Suppressor macrophage treated with lipopolysaccharide for 4 hours (primary cell): Measurements from ENCODE around the gene WDR46.
A peak's percentile ranks its signal among the peaks of the same experiment; 100 is the strongest.

ENCODE experiments used
- DNase-seq: peaks from one replicate; pipeline ENCODE4 v3.0.0-alpha.2; 2020

Gene WDR46

DNA sequence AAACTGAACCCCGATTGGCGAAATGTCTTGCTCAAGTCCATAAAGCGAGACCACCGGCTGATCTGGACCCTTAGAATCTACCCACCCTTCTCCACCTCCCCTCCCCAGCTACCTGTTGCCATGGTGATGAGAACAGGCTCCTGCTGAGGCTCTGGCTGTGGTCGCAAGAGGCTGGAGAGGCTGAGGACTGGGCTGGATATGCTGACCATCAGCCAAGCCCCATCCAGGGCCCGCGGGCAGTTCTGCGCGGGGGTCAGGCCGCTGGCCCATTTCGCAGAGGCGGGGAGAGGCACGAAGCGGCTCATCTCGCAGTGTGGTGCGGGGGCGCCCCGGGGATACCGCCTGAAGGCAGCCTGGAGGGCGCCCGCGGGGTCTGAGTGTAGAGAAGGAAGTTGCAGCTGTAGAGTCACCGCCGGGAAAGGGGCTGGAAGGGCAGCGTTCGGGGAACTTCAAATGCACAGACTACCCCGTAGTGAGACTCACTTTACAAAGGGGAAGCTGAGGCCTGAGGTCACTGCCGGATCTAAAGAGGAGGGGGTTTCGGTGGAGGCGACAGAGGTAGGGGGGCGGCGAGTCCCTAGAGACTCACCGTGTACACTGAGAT lies 24.2 kb upstream of the WDR46 start:
- DNase-seq, result peak; percentile 87

DNA sequence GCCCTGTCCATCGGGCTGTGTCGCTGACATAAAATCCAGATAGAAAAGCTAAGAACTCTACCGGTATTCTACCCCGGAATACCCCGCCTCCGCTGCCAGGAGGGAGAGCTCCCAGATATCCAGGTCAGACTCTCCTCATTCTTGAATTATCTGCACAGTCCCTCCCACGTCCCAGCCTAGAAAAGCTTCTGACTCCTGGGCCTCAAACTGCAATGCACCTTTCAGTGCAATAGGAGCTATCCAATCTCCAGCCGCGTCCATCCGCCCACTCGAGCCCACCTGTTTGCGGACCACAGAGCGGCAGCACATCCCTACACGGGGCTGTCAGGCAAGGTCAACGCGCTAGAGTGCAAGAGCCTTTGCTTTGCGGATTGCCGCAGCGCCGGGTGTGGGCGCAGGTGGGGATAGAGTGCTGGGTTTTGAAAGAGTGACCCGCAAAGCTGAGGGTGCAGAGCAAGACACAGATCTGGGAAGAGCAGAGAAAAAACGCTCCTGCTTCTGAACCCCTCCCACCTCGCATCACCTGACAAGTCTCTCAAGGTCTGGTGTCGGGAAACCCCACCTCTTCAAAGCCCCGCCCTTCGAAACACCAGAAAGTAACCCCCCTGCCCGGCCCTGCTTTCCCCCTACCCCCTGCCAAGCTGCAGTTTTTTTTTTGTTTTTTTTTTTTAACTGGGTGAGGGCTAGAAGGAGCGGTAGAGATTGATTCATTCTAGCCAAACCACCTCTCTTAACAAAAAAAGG lies 23.5 kb upstream of the WDR46 start:
- peak; percentile 68 for DNase-seq

DNA sequence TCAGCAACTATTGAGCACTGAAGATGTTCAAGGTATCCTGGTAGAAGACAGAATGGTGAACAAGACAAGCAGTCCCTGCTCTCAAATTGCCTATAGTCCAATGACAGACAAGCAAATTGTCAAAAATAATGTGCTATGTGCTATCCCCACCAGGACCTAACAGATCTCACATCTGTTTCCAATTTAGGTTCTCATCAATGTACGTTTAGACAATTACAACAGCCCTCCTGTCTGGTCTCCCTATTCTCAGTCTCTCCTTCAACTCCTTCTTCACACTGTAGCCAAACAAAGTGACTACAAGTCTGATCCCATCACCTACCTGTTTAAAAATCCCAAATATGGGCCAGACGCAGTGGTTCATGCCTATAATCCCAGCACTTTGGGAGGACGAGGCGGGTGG lies 17.3 kb upstream of the WDR46 start:
- no peak for DNase-seq

DNA sequence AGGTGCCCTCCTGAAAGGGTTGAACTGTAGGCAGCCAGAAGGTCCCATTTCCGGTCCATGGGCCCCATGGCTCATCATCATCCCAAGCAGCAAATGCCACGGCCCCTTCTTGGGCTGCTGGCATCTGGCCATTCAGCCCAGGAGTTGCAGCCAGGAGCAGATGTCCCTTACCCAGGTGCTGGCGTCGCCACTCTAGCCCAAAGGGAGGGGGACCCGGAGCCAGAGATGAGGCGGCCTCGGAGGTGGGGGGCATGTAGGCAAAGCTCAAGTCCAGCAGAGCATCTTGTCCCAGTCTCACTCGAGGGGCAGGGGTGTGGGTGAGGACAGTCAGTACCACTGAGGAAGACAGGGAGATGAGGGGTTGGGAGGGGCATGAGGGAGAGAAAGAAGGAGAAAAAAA lies 16.0 kb upstream of the WDR46 start:
- DNase-seq, result no peak

DNA sequence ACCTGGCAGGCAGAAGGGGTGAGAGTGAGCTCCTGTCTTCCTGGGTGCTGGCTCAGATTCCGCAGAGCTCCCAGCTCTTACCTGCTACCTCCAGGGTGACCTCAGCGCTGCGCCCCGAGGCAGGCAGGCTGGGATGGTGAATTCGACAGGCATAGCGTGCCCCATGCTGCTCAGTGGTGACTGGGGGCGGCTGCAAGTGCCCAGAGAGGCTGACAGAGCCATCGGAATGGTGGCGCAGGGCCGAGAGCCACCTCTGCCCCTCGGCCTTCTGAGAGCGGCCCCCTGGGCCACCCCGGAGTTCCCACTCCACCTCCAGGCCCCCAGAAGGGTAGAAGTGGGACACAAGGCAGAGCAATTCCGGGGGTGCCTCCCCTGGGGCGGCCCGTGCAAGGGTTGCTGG lies 15.2 kb upstream of the WDR46 start:
- no peak for DNase-seq

DNA sequence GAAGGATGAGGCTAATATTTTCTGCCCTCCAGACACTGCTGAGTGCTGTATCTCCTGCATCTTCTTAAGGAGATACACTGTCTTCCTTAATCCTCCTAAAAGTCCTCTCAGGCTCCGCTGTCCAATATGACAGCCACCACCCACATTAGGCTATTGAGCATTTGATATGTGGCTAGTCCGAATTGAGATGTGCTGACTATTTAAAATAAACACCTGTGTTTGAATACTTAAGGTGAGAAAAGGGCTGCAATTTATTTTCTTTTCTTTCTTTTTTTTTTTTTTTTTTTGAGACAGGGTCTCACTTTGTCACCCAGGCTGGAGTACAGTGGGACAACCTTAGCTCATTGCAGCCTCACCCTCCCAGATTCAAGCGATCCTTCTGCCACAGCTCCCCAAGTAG lies 12.8 kb upstream of the WDR46 start:
- no peak for DNase-seq

DNA sequence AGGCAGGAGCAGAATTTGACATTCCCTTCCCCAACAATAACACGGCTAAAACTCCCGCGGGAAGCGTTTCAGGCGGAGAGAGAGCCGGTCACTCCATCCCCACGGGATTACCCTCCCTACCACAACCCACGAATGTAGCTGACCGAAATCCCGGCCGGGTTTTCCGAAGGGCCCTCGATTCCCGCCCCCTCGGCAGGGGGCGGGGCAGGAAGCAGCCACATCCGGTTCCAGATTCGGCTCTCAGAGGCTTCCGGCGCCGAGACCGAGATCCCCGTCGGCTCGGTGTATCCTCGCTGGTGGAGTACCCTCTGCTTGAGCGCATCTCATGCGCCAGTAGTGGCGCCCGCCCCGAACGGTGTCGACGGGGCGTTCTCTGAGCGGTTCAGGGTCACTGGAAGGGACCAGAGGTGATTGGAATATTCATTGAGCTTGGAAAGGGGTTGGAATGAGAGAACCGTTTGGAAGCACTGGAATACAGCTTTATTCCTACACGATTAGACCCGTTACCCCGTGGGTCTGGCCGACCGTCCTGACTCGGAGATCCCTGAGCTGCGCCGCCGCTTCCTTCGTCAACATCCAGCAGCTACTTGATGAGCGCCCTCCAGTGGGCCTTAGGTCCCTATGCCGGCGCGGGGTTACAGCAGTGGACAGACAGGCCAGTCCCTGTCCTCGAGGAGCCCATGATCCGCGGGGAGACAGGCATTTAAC lies 10.4 kb upstream of the WDR46 start:
- DNase-seq, result peak; percentile 94

DNA sequence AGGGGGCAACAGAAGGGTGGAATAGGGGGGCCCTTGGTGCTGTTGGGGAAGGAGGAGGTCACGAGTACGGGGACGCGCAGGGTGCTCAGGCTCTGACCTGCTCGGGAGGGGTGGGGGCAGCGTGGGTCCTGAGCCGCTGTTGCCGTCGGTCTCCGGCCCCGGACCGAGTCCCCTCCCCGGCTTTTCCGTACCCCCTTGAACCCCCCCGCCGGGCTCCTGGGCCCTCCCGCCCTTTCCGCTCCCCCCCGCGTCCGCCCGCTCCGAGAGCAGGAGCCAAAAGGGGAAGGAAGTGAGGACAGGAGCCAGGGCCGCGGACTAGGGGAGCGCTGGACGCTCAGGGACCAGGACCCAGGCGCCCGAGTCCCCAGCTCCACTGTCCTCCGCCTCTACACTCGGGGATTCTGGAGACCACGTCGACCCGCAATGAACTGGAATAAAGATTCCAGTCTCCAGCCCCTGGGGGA lies 9.8 kb upstream of the WDR46 start, which contains the start of gene RGL2:
TSS of gene RGL2 (minus strand) at position 170 of the 464 bp plus-strand sequence. CDS start 332 bp downstream, outside the sequence.
- DNase-seq, result peak; percentile 58

DNA sequence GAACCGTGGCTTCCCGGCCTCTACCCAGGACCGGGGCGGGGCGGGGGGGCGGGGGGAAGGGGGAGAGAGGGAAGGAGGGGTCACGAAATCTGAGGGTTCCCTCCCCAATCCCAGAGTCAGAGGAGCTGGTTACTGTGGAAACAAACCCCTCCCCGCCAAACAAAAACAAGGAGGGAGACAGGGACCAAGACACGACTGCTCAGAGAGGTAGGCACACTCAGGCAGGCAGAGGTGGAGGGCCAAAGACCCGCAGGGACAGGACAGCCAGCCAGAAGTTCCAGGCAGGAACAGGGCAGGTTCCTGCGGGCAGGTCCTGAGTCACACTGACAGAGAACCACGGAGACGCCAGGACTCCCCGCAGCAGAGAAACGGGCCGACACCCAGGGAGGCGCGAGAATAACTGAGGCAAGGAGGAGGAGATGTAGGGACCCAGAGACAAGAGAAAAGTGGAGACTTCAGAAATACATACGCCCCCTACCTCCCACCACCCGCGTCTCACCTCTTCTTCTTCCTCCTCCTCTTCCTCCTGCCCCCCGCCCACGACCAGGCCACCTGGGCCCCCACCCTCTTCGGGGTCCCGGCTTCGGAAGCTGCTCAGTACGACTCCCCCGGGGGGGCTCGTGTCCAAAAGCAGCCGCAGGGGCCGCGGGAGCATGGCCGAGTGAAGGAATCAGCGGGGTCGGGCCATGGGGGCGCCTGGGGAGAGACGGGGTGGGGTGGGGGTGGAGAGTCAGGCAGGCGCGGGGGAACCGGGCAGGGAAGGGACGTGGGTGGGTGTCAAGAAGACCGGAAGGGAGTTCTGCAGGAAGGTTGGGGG lies 9.1 kb upstream of the WDR46 start:
- DNase-seq, result peak; percentile 61

DNA sequence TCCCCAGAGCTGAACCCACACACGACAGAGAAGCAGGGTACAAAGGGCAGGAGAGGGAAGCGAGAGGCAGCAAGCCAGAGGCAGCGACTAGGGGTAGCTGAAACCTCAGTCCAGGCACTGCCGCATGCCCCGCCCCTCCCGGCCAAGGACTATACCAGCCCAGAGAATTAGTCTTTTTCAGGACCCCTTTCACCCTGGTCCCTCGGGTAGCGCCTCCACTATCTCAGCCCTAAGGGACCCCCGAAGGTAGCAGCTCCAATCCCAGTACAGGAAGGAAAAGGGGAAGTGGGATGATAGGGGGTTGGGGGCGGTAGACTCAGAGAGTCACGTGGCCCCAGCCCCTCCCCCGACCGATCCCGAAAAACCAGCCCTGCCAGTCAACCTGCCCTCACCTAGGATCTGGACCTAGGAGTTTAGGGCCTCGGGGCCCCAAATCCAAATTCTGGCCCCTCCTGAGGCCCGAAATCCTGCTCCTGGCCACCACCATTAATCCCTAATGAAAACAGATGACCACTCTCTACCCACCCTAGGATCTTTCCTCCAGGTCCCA lies 8.4 kb upstream of the WDR46 start:
- DNase-seq, result peak; percentile 28

DNA sequence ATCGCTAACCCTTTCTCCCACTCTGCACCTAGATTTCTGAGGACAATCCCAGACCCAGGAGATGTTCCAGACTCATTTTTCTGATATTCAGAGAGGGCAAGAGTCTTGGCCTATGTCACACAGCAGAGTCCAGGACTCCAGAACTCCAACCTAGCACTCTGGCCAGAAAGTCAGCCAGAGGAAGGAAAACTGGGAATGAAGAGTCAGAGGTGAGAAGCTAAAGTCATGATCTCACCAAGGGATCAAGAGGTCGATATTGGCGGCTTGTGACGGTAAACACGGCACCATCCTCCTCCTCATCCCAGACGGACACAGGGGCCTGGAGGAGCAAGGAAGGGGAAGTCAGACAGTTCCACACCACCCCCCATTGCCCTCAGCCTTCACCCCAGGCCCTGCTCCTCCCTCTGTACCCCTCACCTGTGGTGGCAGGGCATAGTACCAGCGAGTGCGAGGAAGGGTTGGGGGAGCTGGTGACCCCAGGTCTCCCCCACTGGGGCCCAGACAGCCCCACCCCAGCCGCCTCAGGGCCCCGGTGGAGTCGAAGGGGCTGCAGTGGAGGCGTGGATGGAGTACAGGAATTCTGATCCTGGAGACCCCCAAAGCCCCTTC lies 7.9 kb upstream of the WDR46 start:
- no peak for DNase-seq

DNA sequence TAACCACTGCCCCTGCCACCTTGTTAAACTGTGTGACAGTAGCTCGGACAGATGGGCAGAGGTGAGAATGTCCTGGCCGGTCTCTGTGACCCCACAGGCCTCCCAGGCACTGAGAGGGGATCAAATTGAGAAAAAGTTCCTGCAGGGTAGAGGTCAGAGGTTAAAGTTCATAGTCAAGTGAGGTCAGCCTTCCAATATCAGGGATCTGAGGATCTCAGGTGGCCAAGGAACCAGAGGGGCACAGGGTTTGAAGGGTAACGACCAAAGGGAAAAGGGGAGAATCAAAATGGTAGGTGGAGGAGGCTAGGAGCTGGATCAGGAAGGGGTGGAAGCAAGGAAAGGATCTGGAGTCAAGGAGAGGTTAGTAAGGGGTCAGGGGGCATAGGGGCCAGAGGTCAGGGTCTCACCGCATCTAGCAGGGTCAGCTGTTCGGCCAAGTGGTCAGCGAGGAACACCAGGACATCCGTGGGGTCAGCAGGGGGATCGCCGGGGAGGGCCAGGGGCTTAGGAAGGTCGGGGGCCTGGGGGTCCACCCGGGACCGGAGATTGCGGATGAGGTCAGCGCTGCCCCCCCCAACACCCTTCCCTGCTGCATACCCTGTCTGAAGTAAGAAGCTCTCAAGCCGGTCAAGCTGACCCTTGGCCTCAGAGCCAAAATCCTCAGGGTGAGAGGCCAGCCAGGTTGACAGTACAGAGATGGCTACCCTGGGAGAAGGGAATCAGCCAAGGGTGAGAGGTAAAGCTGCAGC lies 6.8 kb upstream of the WDR46 start:
- DNase-seq, result no peak

DNA sequence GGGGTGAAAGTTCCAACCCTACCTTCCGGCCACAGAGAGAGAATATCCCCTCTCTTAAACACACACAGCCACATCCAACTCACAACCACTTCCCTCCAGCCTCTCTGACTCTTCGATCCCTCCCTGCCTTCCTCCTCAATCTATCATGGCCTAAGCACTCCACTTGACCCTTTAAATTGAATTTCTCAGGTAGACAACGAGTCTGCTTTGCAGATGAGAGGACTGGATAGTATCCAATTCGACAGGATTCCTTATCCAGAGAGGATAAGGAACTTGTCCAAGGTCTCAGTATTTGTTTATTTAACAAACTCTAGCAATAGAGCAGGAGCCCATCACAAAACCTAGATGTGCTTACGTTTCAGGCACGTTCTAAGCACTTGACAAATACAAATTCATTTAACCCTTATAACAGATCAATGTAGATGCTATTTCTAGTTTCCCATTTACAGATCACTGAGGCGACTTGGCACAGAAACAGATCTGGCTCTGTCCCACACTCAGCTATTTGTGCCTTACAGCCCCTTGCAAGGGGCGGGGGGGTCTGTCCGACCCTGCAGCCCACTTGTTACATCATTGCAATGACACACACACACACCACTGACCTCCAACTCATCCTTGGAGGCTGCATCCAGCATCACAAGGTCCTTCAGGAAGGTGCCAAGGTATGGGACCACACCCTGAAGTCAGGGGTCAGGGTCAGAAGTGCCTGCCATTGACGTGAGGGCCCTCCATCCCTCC lies 5.2 kb upstream of the WDR46 start:
- no peak for DNase-seq

DNA sequence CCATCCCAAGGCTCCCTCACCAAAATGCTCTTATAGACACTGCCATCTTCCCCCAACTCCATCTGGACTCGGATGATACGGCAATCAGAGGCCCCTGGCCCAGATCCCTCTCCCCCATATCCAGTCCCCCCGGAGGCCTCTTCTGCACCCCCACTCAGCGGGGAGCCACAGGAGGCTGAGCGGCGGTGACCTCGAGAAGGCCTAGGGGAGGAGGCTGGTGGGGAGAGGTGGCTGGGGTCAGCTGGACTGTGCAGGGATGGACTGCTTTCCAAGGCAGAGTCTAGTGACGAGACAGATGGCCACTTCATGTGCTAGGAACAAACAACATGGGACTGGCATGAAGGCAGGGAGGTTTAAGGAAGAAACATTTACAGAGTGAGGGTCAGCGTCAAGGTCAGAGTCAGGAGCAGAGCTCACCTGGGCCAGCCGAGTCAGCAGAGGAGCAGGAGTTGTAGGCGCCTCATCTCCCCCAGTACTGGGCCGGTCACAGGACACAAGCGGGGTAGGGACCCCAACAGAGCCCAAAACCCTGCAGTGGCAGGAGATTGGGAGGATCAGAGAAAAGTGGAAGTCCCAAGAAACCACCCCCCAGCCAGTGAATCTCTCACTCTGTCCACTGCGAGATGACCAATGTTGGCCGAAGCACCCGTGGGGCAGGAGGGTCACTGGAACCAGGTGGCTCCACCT lies 4.1 kb upstream of the WDR46 start:
- no peak for DNase-seq

DNA sequence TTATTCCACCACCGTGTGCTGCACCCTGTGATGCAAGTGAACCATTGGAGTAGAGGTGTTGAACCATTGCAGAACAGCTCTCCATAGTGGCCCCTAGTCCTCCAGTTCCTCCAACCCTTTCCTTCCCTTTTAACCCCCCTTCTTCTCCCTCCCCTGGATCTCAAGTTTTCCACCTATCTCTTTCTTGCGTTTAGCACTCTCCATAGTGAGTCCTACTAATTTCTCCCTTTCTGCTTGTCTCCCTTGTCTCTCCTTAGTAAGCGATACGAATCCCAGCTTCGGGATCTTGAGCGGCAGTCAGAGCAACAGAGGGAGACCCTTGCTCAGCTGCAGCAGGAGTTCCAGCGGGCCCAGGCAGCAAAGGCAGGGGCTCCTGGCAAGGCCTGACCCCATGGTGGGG lies 1.4 kb upstream of the WDR46 start:
- no peak for DNase-seq

DNA sequence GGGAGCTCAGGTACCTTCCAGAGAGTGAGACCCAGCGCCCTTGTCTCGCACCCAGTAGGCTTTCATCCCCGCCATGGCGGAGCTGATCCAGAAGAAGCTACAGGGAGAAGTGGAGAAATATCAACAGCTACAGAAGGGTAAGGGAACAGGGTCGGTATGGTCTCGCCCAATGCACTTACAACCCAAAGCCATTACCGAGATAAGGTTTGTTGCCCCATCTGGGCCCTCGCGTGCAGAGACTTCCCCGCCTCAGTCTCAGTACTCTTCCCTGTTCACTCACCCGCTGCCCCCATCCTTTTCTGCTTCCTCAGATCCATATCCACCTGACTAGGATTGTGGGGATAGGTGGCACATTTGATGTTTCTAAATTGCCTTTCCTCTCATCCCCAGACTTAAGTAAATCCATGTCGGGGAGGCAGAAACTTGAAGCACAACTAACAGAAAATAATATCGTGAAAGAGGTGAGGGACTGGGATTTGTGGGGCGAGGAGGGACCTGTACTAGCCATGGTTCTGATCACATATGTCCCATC lies 811 bp upstream of the WDR46 start:
- no peak for DNase-seq

DNA sequence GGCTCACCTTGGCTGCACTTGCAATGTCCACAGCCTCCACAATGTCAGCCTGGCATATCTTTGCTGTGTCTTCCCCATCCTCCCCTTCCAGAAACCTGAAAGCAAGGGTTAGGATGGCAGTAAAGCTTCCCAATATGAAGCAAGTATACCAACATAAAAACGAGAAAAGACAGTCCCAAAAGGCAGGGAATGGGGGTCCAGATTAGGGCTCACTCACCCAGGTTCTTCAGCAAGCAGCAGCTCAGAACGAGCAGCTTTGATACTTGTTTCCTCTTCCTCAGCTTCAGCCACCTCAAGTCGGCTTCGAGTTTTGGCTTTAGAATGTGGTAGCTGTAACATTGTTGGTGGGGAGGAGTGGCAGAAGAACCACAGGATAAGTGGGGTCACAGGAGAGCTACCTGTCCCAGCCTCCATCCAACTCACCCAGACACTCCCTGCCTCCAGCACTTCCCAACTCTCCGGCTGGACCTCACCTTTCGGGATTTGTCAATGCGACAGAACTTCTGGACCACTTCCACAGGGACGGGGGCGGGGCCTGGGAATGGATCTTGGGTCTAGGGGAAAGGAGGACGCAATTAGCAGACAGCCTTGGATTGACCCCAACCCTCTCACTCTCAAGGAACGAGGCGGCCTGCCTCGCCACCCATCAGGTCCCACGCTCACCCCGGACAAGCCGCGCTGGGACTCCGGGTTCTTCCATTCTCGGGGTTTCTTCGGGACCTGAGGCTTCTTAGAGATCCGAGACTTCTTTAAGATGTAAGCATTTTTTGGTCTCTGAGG lies 708 bp downstream of the WDR46 start:
- DNase-seq, result no peak

DNA sequence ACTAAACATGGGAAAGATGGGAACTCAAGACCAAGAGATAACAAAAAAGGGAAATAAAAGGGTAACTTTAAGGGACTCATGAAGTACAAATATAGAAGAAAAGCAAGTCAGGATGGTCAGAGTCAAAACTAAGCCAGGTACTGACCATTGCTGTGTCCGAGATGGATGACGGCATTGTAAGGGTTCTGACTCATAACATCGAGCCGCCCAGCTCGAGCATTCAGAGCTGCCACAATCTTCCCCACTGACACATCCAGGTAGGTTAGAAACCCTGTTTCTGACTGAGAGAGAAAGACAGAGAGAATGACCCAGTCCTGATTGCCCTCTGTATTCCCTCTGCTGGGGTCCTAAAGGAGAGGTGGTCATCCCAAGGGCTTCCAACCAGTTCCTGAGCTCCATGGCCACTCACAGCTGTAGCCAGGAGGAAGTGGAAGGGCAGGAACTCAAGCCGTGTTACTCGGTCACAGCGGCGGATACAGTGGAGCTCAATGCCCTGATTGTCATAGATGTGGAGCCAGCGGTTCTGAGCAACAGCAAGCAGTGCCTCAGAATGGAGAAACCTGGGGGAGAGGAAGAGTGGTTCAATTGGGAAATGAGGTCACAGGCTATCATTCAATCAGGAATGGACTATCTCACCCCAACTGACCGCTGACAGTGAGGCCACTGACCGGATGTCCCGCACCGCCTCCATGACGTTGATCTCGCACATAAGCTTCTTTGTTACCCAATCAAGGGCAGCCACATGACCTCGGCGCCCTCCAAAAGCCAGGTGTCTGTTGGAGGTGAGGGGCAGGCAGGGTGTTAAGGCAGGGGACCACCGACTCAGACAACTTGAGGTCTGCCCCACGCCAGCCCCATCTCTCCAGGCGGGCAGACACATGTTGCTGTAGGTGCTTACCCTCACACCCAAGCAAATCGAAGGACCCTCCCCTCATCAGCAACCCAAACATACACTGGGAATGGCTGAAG lies 1.8 kb downstream of the WDR46 start:
- DNase-seq, result no peak
